Osteocyte (in vitro differentiated cells): Measurements from ENCODE around the gene ABCG2. TPM values are rescaled to one million over a fixed set of nuclear protein-coding genes. Genes with fewer than 3 reads are reported as not detected.
A peak's percentile ranks its signal among the peaks of the same experiment; 100 is the strongest.
"Not testable (repeated sequence)": the region's sequence is repeated elsewhere in the genome, so short reads cannot be mapped to it uniquely, and the experiment has no call there.

Experiments
- DNase-seq: peaks from one replicate; pipeline ENCODE4 v3.0.0; 2021; ENCODE audit warnings: mixed read lengths; ENCODE audit not compliant: unreplicated experiment; ENCODE audit errors: extremely low spot score
- H3K27ac Mint-ChIP-seq: one replicate; pipeline ENCODE4 v1.8.0; 2021; ENCODE audit warnings: mild to moderate bottlenecking, mixed read lengths; ENCODE audit not compliant: unreplicated experiment
- H3K27me3 Mint-ChIP-seq: one replicate; pipeline ENCODE4 v1.8.0; 2021; ENCODE audit warnings: mixed read lengths; ENCODE audit not compliant: unreplicated experiment
- H3K36me3 Mint-ChIP-seq: one replicate; pipeline ENCODE4 v1.8.0; 2021; ENCODE audit warnings: mixed read lengths; ENCODE audit not compliant: unreplicated experiment
- H3K4me1 Mint-ChIP-seq: one replicate; pipeline ENCODE4 v1.8.0; 2021; ENCODE audit warnings: mixed read lengths; ENCODE audit not compliant: unreplicated experiment
- H3K4me3 Mint-ChIP-seq: one replicate; pipeline ENCODE4 v1.8.0; 2021; ENCODE audit warnings: mild to moderate bottlenecking, moderate library complexity, mixed read lengths; ENCODE audit not compliant: unreplicated experiment
- H3K9me3 Mint-ChIP-seq: one replicate; pipeline ENCODE4 v1.8.0; 2021; ENCODE audit warnings: mixed read lengths; ENCODE audit not compliant: unreplicated experiment
- CTCF ChIP-seq: fragments of 200-600 bp; sonication (generic); IDR thresholded peaks from 2 replicates; pipeline ENCODE4 v1.5.0; 2021; ENCODE audit warnings: antibody characterized with exemption, mild to moderate bottlenecking, moderate library complexity
- total RNA-seq: library from RNA; stranded (reverse); gene quantifications from 2 replicates; pipeline ENCODE4 v1.2.1, GENCODE V29; 2021

Gene ABCG2
- total RNA-seq, 1 donor from 2014 or later, result 0.24 TPM

GRCh38 chr4:88158038-88158488 lies 376 bp downstream of the ABCG2 start:
- Mint-ChIP-seq H3K4me3 (peak overlapping the region; percentile 76), H3K27ac (no peak overlapping the region), H3K27me3 (peaks cover 3% of the 10 kb centered on the region), H3K4me1 (peaks cover 14% of the 10 kb centered on the region), H3K9me3 (no peaks in the 10 kb centered on the region), H3K36me3 (no peaks in the 10 kb centered on the region)
- DNase-seq, result no peak
- no peak for TF ChIP-seq CTCF

DNA sequence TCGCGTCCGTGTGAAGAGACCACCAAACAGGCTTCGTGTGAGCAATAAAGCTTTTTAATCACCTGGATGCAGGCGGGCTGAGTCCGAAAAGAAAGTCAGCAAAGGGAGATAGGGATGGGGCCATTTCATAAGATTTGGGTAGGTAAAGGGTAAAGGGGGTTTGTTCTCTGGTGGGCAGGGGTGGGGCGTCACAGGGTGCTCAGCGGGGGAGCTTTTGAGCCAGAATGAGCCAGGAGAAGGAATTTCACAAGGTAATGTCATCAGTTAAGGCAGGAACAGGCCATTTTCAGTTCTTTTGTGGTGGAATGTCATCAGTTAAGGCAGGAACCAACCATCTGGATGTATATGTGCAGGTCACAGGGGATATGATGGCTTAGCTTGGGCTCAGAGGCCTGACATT lies 6.1 kb downstream of the ABCG2 start:
- H3K27ac Mint-ChIP-seq, H3K27me3 Mint-ChIP-seq, H3K4me1 Mint-ChIP-seq, H3K9me3 Mint-ChIP-seq, DNase-seq, H3K36me3 Mint-ChIP-seq, H3K4me3 Mint-ChIP-seq: not testable (repeated sequence)

DNA sequence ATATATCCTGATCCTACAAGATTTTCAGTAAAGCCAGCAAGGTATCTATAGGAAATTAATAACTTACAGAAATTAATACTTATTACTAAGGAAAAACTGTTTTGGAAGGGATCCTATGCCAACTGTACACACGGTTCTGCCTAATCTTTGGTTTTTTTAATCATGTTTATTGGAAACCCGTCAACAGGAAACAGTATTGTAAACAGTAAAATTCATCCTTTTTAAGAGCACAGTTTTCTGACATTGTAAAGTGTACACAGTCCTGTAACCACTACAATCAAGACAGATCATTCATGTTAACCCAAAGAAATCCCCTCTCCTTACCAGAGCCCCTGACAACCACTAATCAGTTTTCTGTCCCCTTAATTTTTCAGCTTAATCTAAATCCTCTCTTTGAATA lies 9.9 kb downstream of the ABCG2 start:
- peaks cover 9% of the 10 kb centered on the region for H3K27me3 Mint-ChIP-seq
- H3K36me3 Mint-ChIP-seq, result no peaks in the 10 kb centered on the region
- H3K27ac Mint-ChIP-seq, result no peak overlapping the region
- no peak for DNase-seq
- no peaks in the 10 kb centered on the region for H3K9me3 Mint-ChIP-seq
- no peaks in the 10 kb centered on the region for H3K4me1 Mint-ChIP-seq
- no peak overlapping the region for H3K4me3 Mint-ChIP-seq
- TF ChIP-seq CTCF, result no peak

GRCh38 chr4:88147799-88148217 lies 10.6 kb downstream of the ABCG2 start:
- Mint-ChIP-seq H3K9me3 (no peaks in the 10 kb centered on the region), H3K27ac (no peak overlapping the region), H3K4me3 (no peak overlapping the region), H3K36me3 (no peaks in the 10 kb centered on the region), H3K27me3 (peaks cover 9% of the 10 kb centered on the region), H3K4me1 (no peaks in the 10 kb centered on the region)
- DNase-seq, result no peak
- TF ChIP-seq CTCF, result no peak

DNA sequence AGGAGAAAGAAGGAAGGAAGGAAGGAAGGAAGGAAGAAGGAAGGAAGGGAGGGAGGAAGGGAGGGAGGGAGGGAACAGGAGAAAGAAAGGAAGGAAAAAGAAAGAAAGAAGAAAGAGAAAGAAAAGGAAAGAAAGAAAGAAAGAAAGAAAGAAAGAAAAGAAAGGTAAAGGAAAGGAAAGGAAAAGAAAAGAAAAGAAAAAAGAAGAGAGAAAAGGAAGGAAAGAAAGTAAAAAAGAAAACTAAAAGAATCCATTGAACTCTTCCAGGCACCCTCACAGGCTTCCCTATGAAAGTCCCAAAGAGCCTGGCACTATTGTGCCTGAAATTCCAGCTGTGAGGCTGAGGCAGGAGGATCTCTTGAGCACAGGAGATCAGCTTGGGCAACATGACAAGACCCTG lies 11.5 kb downstream of the ABCG2 start:
- no peaks in the 10 kb centered on the region for H3K4me1 Mint-ChIP-seq

More for the DNA sequence above, 11.5 kb downstream of the ABCG2 start:
- no peak for TF ChIP-seq CTCF
- Mint-ChIP-seq H3K27me3 (peaks cover 9% of the 10 kb centered on the region), H3K27ac (no peak overlapping the region), H3K9me3 (no peaks in the 10 kb centered on the region), H3K36me3 (no peaks in the 10 kb centered on the region), H3K4me3 (no peak overlapping the region)
- no peak for DNase-seq
